Chondrocyte (in vitro differentiated cells): ENCODE measurements around the gene ELF2. TPM values are rescaled to one million over a fixed set of nuclear protein-coding genes. Genes with fewer than 3 reads are reported as not detected.

Experiments
- DNase-seq: peaks from one replicate; pipeline ENCODE4 v3.0.0; 2021; ENCODE audit warnings: mixed read lengths, low spot score
- H3K27ac Mint-ChIP-seq: one replicate; pipeline ENCODE4 v1.8.0; 2021; ENCODE audit warnings: mild to moderate bottlenecking, moderate library complexity, mixed read lengths; ENCODE audit not compliant: unreplicated experiment
- H3K27me3 Mint-ChIP-seq: 2 replicates; pipeline ENCODE4 v1.8.0; 2021; ENCODE audit warnings: low read depth, mixed read lengths
- H3K36me3 Mint-ChIP-seq: 2 replicates; pipeline ENCODE4 v1.8.0; 2021; ENCODE audit warnings: low read depth, mixed read lengths
- H3K4me1 Mint-ChIP-seq: 2 replicates; pipeline ENCODE4 v1.8.0; 2021; ENCODE audit warnings: low read depth, mild to moderate bottlenecking, mixed read lengths
- H3K4me3 Mint-ChIP-seq: one replicate; pipeline ENCODE4 v1.8.0; 2021; ENCODE audit warnings: mild to moderate bottlenecking, moderate library complexity, mixed read lengths; ENCODE audit not compliant: unreplicated experiment
- H3K9me3 Mint-ChIP-seq: 2 replicates; pipeline ENCODE4 v1.8.0; 2021; ENCODE audit warnings: low read depth, mixed read lengths
- total RNA-seq: library from RNA; stranded (reverse); gene quantifications from 3 replicates; pipeline ENCODE4 v1.2.1, GENCODE V29; 2021
- TF ChIP-seq, protein P1 (sequence below): fragments of 200-600 bp; sonication (generic); IDR thresholded peaks from 2 replicates; pipeline ENCODE4 v1.5.0; 2021; ENCODE audit warnings: antibody characterized with exemption, mild to moderate bottlenecking, moderate library complexity

Gene ELF2
- total RNA-seq, 1 donor from 2014 or later: 30.2 TPM

DNA sequence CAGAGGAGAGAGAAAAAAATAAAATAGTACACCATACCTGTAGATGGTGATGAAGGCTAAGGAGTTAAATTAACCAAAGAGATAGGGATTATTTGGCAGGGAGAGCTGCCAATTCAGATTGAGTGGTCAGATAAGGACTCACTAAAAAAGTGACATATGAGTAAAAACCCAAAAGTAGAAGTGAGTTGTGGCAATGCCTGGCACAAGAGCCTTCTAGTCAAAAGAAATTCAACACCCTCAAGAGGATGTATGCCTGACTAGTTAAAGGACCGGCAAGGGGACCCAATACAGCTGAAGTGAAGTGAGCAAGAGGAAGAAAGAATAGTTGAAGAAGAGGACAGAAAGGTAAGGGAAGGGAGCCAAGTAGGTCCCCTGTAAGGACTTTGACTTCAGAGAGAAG, 34.9 kb downstream of the ELF2 start:
- Mint-ChIP-seq H3K4me1 (peaks cover 23% of the 10 kb centered on the region), H3K36me3 (no peaks in the 10 kb centered on the region), H3K27ac (no peak overlapping the region), H3K27me3 (no peaks in the 10 kb centered on the region), H3K9me3 (peaks cover 12% of the 10 kb centered on the region), H3K4me3 (no peak overlapping the region)
- TF ChIP-seq, protein P1, sequence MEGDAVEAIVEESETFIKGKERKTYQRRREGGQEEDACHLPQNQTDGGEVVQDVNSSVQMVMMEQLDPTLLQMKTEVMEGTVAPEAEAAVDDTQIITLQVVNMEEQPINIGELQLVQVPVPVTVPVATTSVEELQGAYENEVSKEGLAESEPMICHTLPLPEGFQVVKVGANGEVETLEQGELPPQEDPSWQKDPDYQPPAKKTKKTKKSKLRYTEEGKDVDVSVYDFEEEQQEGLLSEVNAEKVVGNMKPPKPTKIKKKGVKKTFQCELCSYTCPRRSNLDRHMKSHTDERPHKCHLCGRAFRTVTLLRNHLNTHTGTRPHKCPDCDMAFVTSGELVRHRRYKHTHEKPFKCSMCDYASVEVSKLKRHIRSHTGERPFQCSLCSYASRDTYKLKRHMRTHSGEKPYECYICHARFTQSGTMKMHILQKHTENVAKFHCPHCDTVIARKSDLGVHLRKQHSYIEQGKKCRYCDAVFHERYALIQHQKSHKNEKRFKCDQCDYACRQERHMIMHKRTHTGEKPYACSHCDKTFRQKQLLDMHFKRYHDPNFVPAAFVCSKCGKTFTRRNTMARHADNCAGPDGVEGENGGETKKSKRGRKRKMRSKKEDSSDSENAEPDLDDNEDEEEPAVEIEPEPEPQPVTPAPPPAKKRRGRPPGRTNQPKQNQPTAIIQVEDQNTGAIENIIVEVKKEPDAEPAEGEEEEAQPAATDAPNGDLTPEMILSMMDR: no peak
- DNase-seq: no peak

DNA sequence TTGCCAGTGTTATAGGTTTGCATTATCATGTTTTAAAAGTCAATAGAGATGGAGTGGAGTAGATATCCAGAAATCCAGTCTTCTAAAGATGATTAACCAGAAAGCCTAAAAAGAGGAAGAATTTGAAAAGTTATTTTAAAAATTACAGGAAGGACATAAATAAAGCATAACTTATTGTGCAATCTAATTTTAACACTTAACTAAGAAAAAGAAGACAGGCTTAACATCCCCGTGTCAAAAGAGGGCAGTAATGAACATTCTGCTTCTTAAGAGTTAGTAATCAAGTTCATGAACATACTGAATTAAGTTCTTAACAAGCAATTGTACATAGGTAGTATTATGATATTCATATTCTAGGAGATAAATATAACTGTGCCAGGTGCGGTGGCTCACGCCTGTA, 39.3 kb downstream of the ELF2 start:
- no peak for DNase-seq
- Mint-ChIP-seq H3K4me1 (no peaks in the 10 kb centered on the region), H3K9me3 (no peaks in the 10 kb centered on the region), H3K36me3 (no peaks in the 10 kb centered on the region), H3K27me3 (no peaks in the 10 kb centered on the region), H3K4me3 (no peak overlapping the region), H3K27ac (no peak overlapping the region)
- TF ChIP-seq, protein P1: no peak

DNA sequence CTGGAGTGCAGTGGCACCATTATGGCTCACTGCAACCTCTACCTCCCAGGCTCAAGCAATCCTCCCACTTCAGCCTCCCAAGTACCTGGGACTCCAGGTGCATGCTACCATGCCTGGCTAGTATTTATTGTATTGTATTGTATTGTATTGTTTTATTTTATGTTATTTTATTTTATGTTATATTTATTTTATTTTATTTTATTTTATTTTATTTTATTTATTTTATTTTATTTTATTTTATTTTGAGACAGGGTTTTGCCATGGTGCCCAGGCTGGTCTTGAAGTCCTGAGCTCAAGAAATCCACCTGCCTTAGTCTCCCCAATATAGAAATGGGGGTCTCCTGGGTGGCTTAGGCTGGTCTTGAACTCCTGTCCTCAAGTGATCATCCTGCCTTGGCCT, 42.6 kb downstream of the ELF2 start:
- Mint-ChIP-seq H3K36me3 (no peaks in the 10 kb centered on the region), H3K4me3 (no peak overlapping the region), H3K27ac (no peak overlapping the region), H3K27me3 (no peaks in the 10 kb centered on the region), H3K9me3 (no peaks in the 10 kb centered on the region), H3K4me1 (peaks cover 21% of the 10 kb centered on the region)
- DNase-seq: no peak
- TF ChIP-seq, protein P1: no peak

DNA sequence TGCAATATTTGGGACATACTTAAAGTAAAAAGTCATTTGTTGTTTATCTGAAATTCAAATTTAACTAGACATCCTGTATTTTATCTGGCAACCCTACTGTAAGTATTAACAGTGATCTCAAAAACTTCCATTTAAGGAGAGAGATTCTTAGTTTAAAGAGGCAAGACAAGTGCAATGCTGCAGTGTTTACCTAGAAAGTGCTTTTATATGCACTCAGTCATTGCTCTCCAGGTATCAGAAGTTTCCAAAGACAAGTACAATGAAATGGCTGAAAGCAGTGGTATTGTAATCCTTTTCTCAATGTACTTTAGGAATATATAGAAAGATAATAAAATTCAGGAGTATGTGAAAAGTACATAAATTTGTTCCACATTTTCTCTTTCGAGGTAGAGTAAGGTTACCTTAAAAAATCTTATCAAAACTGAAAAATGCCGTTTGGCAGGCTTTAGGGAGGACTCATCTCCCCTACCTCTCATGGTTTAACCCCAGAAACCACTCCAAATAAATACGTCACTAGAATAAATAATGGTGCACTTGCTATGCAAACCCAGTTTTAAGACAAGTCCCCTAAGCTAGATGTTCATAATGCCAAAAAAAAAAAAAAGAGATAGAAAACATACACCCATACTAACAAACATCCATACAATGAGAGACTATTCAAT, 45.7 kb downstream of the ELF2 start:
- TF ChIP-seq, protein P1: no peak
- Mint-ChIP-seq H3K4me1 (peaks cover 24% of the 10 kb centered on the region), H3K36me3 (no peaks in the 10 kb centered on the region), H3K27me3 (no peaks in the 10 kb centered on the region), H3K27ac (peak overlapping the region; percentile 11), H3K9me3 (no peaks in the 10 kb centered on the region), H3K4me3 (no peak overlapping the region)
- DNase-seq: no peak

DNA sequence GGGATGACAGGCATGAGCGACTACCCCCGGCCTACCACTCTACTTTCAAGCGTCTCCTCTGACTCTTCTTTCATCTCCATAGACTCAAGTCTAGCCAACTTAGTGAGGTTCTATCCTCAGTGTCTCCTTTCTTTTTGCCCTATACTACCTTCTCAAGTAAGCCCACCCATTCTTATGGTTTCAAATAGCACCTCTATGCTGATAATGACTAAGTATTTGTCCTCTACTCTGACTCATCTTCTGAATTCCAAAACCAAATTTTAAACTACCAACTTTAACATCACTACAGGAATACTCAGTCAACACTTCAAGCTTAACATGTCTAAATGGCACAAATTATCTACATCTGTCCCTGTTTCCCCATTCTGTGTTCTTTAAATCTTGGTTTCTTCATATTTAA, 47.8 kb downstream of the ELF2 start:
- Mint-ChIP-seq H3K27me3 (no peaks in the 10 kb centered on the region), H3K4me3 (no peak overlapping the region), H3K27ac (no peak overlapping the region), H3K4me1 (peaks cover 24% of the 10 kb centered on the region), H3K9me3 (no peaks in the 10 kb centered on the region), H3K36me3 (no peaks in the 10 kb centered on the region)
- TF ChIP-seq, protein P1: no peak
- DNase-seq: no peak
